Measurements from ENCODE around the gene COLEC11. TPM values are rescaled to one million over a fixed set of nuclear protein-coding genes. Genes with fewer than 3 reads are reported as not detected.
"Not testable (repeated sequence)": the region's sequence is repeated elsewhere in the genome, so short reads cannot be mapped to it uniquely, and the experiment has no call there.

COLEC11 gene
- total RNA-seq, 1 donor from 2014 or later: 0.85 TPM

GRCh38 chr2:3655871-3656761 lies 61.2 kb downstream of the COLEC11 start:
- DNase-seq: no peak

GRCh38 chr2:3656762-3657721 lies 62.1 kb downstream of the COLEC11 start:
- DNase-seq: no peak

- DNase-seq: no peak
Measured at GRCh38 chr2:3657881-3658280, 63.0 kb downstream of the COLEC11 start, which contains the start of gene ALLC. Gene ALLC, plus strand, starts transcription at chr2:3658200. Its CDS starts 12,958 bp downstream, at chr2:3671158.

DNA sequence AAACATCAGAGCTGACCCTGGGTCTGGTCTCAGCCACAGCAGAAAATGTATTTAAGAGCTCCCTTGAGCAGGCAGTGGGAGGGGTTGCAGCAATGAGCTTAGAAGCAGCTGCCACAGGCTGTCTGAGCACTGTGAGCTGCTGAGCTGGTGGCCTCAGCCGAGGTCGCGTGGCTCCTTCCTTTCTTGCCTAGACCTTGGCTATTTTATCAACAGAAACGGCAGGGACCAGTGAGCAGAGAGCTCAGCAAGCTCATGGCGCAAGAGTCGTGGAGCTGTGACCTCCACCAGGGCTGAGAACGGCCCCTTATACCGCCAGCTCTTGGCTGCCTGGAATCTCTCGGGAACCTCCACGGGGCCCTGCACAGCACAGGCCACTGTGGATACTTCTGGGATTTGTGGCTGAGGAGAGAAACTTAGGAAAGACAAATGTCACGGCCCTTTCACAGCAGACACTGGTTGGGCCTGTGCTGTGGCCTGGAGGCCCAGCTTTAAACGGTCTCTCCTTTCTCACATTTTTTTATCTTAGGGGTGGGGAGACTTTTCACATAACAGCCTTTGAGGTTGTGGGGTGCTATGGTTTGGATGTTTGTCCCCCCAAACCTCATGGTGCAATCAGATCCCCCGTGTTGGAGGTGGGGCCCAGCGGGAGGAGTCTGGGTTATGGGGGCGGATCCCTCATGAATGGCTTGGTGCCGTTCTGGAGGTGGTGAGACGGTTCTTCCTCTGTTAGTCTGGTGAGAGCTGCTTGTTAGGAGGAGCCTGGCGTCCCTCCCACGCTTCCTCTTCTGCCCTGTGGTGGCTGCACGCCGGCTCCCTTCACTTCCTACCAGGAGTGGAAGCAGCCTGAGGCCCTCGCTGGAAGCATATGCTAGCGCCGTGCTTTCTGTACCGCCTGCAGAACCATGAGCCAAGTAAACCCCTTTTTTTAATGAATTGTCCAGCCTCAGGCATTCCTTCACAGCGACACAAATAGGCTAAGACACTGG lies 64.8 kb downstream of the COLEC11 start:
- no peak for DNase-seq

DNA sequence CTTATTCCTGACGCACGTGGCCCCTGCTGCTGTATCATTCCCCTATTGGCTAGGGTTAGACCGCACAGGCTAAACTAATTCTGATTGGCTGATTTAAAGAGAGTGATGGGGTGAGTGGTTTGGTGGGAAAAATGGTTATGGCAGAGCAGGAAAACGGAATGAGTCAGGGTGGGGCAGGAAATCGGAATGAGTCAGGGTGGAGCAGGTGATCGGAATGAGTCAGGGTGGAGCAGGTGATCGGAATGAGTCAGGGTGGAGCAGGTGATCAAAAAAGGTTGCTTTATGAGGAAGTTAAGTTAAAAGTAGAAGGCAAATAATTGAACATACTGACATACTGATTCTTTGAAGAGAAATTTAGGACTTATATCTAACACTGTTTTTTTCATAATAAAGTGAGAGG lies 65.7 kb downstream of the COLEC11 start:
- not testable (repeated sequence) for DNase-seq

GRCh38 chr2:3661149-3661660 lies 66.3 kb downstream of the COLEC11 start:
- no peak for DNase-seq

- DNase-seq: peak; percentile 25
Measured at GRCh38 chr2:3662239-3662638, 67.3 kb downstream of the COLEC11 start.

- DNase-seq: no peak
Measured at GRCh38 chr2:3664118-3664517, 69.2 kb downstream of the COLEC11 start.

- DNase-seq: no peak
Measured at GRCh38 chr2:3664925-3665324, 70.0 kb downstream of the COLEC11 start.

DNA sequence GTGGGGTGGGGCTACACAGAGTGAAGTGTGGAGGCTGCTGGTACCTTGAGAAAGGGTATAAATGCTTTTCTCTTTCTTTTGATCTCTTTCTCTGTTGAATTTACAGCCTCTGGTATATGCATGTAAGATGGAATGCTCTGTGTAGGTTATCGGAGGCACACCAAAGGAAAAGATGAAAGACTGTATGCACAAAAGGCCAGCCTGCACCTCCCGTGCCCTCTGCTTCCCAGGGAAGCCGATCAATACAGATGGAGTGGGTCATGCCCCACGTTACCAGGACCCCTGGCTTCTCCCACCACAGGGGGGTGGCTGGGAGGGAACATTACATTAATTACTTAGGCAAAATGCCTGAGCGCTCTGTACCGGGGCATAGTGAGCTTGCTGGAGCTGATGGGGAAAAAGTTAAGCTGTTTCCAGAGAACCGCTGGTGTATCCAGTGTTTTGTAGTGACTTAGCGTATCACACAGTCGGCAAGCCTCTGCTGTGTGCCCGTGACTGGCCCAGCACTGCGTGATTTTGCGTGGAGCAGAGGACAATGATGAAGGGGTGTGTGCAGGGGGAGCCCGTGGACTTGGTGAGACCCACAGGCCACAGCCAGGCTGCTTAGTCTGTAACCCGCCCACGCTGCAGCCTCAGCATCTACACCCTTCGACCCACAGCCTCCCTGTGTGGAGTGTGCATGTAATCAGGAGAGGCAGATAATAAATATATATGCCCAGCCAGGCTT lies 71.1 kb downstream of the COLEC11 start:
- no peak for DNase-seq

GRCh38 chr2:3666613-3666975 lies 71.7 kb downstream of the COLEC11 start:
- no peak for DNase-seq

DNA sequence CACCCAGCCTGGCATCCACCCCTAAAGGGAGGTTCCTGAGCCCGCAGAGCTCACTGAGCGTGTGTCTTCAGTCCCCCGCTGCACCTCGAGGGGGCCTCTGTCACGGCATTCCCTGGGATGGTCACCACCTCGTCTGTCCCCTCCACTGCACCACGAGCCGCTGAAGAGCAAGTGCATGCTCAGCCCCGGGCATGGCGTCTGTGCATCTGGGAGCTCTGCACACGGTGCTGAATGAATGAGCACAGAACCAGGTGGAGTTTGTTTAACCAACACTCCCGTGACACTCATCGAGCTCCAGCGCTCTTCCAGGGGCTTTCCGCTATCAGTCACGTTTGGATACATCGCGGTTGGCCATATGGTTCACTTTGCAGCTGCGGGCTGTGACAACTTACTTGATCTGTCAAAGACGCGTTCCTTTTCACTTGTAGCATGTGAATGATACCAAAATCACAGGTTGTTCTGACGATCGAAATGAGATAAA lies 72.3 kb downstream of the COLEC11 start:
- DNase-seq: no peak

- no peak for DNase-seq
Measured at GRCh38 chr2:3669656-3670055, 74.7 kb downstream of the COLEC11 start.

DNA sequence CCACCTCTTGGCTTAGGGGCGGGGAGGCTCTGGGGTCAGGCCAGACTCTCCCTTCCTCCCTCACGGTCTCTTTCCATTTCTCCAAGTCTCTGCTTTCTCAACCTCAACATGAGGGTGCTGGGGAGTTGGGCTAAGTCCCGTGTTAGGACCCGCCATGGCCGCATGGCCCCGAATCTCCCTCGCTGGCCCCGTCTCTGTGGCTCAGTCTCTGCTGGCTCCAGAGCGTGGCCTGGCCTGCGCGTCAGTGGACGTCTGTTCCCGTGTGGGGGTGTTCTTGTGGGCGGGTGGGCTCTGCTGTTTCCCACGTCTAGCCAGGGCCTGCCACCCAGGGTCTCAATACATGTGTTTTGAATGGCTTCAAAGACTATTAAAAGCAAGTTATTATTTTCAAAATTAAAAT lies 75.5 kb downstream of the COLEC11 start:
- no peak for DNase-seq

DNA sequence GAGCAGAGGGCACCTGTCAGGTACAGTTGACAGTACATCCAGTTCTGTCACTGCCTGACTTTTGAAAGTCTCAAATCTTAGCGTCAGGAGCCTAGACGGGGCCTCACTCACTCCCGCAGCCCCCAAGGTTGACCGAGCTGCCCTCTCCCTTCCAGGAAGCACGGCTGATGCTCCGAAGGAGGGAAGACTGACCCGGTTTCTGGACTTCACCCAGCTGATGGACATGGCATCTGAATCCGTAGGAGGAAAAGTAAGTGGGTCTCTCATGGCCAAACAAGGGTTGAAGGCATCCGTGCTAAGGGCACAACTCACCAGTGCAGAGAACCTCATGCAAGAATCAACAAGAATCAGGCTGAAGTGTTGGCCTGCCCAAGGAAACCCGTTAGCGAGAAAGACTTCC lies 76.0 kb downstream of the COLEC11 start:
- DNase-seq: no peak

DNA sequence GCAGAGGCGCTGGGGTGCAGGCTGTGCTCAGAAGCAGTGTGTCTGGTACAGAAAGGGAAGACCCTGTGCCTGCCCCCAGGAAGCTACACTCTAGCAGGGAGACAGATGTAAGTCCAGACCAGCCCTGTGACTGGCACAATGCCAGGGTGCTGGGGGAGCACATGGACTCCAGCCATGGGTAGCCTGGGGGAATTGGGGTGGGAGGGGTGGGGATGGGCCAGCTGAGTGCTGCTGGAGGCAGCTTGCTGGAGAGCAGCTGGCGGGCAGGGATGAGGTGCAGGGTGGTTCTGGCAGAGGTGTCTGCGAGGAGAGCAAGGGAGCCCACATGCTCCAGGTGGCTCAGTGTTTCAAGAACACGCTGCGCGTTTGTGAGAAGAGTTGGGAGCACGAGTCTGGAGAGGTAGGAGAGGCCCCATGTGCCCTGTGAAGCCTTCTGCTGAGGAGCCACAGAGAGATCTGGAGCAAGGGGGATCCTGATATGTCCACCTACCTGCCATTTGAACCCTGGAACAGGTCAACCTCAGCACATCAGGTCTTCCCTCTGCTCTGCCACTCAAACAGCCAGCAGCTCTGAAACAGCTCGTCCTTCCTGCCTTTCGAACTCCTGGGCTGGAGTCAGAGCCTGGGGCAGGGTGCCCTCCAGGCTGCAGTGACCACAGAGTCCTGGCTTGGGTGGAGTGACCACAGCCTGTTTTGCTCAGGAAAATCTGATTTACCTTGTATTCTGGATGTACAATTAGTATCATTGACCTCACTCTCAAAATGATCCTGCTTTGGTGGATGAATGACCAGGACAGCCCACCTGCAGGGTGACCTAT lies 78.2 kb downstream of the COLEC11 start:
- DNase-seq: no peak

GRCh38 chr2:3674066-3674845 lies 79.3 kb downstream of the COLEC11 start:
- no peak for DNase-seq

DNA sequence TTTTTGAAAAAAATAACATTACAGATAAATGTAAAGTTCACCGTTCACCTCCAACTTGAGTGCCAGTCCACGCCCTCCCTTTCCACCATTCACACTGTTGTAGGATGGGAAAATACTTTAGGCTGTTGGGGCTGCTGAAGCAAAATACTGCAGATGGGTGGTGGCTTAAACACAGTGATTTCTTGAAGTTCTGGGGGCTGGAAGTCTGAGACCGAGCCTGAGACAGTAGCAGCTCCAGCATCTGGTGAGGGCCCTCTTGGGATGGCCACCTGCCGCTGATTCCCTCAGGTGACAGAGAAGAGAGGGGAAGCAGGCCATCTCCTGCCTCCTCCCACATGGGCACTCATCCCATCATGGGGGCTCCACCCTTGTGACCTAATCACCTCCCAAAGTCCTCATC lies 80.8 kb downstream of the COLEC11 start:
- DNase-seq: no peak

GRCh38 chr2:3677436-3677835 lies 82.5 kb downstream of the COLEC11 start:
- no peak for DNase-seq
